Fibroblast of villous mesenchyme (primary cell): ENCODE measurements around the gene CEACAM5. TPM values are rescaled to one million over a fixed set of nuclear protein-coding genes. Genes with fewer than 3 reads are reported as not detected.
"Not testable (repeated sequence)": the region's sequence is repeated elsewhere in the genome, so short reads cannot be mapped to it uniquely, and the experiment has no call there.

Experiments used
- DNase-seq: peaks from one replicate; pipeline ENCODE4 v3.0.0-alpha.2; 2010; ENCODE audit warnings: low read depth
- H3K4me3 ChIP-seq: 2 replicates; pipeline ENCODE4 v1.5.1; 2011; ENCODE audit warnings: low read depth, mild to moderate bottlenecking, low read length
- total RNA-seq: library from RNA; depleted of rRNA; stranded (reverse); fragments of >200 nt; gene quantifications from 2 replicates; pipeline ENCODE4 v1.2.3, GENCODE V29; 2012
- TF ChIP-seq, protein P1 (sequence below): IDR thresholded peaks from 2 replicates; pipeline ENCODE4 v1.5.1; 2012; ENCODE audit warnings: low read depth, mild to moderate bottlenecking, low read length; ENCODE audit not compliant: insufficient read depth

Gene CEACAM5
- total RNA-seq, 1 donor, result not detected

DNA sequence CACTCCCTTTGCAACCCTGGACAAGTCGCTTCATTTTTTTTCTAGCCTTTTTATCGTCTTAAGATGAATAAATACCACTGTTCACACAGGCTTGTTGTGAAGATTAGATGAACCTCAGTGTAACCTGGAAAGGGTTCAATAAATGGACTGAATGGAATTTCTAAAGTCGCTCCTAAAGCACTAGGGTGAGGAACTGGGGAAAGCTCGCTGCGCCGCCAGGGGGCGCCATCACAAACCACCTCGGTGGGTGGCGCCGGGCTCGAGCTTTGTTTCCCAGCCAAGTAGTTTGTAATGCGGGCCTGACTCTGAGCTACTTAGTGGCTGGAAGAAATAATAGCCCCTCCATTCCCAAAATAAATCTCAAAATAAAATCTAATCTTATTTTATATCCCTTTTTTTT is 44.7 kb downstream of the CEACAM5 start:
- no peak overlapping the region for H3K4me3 ChIP-seq
- DNase-seq, result peak; percentile 6
- TF ChIP-seq, protein P1, sequence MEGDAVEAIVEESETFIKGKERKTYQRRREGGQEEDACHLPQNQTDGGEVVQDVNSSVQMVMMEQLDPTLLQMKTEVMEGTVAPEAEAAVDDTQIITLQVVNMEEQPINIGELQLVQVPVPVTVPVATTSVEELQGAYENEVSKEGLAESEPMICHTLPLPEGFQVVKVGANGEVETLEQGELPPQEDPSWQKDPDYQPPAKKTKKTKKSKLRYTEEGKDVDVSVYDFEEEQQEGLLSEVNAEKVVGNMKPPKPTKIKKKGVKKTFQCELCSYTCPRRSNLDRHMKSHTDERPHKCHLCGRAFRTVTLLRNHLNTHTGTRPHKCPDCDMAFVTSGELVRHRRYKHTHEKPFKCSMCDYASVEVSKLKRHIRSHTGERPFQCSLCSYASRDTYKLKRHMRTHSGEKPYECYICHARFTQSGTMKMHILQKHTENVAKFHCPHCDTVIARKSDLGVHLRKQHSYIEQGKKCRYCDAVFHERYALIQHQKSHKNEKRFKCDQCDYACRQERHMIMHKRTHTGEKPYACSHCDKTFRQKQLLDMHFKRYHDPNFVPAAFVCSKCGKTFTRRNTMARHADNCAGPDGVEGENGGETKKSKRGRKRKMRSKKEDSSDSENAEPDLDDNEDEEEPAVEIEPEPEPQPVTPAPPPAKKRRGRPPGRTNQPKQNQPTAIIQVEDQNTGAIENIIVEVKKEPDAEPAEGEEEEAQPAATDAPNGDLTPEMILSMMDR, result peak; percentile 62

DNA sequence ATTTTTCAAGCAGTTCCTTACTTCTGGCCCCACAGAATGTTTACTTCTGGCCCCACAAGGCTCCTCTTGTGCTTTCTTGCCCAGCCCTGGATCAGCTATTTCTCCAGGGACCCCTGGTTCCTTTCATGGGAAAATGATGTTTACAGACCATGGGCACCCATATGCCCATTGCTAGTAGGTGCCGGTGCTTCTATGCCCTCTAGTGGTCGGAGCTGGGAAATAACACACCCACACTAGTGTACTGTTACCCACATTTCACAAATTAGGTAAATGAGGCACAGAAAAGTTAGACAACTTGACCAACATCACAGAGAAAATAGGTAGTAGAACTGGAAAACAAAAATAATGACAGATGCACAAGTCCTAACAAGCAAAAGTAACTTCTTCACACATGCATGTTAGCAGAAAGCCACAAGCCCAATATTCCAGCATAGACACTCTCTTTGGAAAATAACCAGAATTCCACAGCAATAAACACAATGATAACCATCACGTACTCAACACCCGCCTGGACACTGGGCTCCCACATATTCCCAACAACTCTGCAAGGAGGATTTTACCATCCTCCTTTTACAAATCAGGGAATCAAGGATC is 45.6 kb downstream of the CEACAM5 start:
- peak; percentile 12 for DNase-seq
- TF ChIP-seq, protein P1, result peak; percentile 75
- H3K4me3 ChIP-seq, result no peak overlapping the region

DNA sequence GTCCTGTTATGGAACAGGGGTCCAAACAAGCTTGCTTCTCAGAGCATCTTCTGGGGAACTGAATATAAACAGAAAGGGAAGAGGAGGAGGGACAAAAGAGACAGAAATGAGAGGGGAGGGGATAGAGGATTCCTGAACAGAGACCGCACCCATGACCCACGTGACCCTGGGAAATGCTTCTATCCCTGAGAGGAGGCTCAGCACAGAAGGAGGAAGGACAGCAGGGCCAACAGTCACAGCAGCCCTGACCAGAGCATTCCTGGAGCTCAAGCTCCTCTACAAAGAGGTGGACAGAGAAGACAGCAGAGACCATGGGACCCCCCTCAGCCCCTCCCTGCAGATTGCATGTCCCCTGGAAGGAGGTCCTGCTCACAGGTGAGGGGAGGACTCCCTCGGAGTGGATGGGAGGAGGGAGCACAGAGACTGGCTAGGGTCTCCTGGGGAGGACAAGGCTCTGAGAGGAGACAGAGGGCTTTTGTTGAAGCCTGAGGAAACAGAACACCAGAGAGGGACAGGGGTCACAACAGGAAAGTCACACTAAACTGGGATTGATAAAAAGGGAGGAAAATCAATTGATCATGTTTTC is 47.0 kb downstream of the CEACAM5 start, which contains the start of gene CEACAM6:
CEACAM6 (plus strand) TSS at position 203 of the 586 bp plus-strand sequence; CDS start at position 312, 109 bp downstream.
- no peak within 1 kb of the TSS for H3K4me3 ChIP-seq
- TF ChIP-seq, protein P1, result no peak
- DNase-seq, result no peak

DNA sequence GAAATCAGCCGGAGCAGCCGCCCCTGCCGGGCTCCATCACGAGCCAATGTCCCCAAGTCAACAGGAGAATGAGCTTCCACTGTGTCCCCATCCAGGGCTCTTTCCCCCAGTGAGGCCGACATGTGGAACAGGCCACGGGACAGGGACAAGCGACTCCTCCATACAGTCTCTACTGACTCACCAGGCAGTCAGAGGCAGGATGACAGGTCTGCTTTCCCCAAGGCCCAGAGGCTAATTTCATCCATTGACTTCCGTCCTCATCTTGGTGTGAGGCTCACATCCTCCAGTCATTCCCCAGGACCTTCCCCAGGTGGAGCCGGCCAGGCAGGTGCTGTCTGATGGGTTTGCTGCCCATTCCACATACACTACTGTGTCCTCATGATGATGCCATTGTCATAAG is 50.4 kb downstream of the CEACAM5 start:
- DNase-seq, result no peak
- no peak overlapping the region for H3K4me3 ChIP-seq
- TF ChIP-seq, protein P1, result no peak

DNA sequence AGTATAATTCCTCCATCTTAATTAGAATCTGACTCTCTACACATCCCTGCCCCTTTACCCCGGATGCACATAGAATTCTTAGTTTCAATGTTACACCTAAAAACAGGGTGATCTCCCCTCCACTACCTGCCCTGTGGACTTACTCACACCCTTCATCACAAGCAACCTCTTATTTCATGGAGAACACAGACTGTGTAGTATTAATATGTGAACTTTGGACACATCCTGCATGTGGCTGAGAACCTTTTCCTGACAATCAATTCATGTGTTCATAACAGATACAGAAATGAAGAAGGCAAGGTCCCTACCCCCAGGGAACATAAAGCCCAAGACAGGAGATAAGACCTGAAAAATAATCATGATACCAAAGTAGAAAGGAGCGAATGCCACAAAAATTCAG is 58.7 kb downstream of the CEACAM5 start:
- H3K4me3 ChIP-seq, result no peak overlapping the region
- TF ChIP-seq, protein P1, result no peak
- no peak for DNase-seq

DNA sequence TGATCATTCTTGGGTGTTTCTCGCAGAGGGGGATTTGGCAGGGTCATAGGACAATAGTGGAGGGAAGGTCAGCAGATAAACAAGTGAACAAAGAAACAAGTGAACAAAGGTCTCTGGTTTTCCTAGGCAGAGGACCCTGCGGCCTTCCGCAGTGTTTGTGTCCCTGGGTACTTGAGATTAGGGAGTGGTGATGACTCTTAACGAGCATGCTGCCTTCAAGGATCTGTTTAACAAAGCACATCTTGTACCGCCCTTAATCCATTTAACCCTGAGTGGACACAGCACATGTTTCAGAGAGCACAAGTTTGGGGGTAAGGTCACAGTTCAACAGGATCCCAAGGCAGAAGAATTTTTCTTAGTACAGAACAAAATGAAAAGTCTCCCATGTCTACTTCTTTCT is 59.7 kb downstream of the CEACAM5 start:
- H3K4me3 ChIP-seq, DNase-seq: not testable (repeated sequence)

DNA sequence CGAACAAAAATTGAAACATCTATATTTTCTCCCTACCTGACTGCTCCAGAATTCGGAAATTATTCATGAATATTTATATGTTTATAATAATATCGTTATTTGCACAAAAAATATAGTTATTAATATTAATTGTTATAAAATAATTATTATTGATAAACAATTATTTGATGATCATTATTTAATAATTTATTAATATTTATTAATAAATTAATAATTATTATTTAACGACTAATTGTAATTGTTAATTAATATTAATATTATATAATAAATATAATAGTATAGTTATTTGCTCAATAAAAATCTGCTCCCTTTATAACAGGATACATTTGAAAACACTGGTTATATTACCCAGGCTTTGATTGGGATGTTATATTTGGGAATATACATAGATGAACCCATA is 61.2 kb downstream of the CEACAM5 start:
- H3K4me3 ChIP-seq, result no peak overlapping the region
- TF ChIP-seq, protein P1, result no peak
- no peak for DNase-seq
